GM19238 (cell line): ENCODE results near the gene EID2.

Source experiments
- DNase-seq: peaks from one replicate; pipeline ENCODE4 v3.0.0; 2011; ENCODE audit warnings: low spot score; ENCODE audit not compliant: insufficient read length

Gene EID2

DNA sequence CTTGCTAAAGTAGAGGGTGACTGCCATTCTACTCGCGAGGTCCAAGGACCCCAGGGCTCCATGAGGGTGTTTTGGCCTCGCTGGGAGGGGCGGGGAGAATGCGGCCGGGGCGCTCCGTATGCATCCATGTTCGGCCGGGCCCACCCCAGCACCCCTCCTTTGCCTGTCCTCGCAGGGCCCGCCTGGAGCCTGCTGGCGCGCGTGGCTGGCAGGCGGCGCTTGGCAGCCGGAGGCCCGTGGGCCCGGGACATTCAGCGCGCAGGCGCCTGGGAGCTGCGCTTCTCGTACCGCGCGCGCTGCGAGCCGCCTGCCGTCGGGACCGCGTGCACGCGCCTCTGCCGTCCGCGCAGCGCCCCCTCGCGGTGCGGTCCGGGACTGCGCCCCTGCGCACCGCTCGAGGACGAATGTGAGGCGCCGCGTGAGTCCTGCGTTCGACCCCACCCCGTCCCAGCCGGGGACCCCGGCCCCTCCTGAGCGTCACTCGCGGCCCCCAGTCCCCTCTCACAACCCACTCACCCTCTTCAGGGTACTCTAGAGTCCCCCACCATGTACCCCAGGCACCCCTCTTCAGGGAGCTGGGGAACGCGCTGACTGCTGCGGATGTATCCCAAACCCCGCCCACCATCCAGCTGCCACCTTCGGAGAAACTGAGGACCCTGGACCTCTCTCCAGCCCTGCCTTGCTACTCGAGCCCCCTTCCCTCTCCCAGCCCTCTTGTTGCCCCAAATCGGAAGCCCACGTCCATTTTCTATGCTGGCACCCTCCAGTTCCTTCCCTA is 37.1 kb downstream of the EID2 start:
- peak; percentile 84 for DNase-seq

DNA sequence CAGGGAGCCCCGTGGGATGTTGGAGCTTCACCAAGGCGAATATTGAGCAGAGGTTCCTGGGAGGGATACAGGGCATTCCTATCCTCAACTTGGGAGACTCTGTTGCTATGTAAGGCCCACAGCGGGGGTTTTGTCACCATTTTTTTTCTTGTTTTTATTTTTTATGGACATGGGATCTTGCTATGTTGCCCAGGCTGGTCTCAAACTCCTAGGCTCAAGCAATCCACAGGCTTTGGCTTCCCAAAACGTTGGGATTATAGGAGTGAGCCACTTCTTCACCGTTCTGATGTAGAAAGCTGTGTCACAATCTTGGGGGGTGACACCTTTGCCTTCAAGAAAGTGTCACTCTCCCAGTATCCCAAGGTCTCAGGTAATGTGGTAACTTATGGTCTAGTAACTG is 38.6 kb downstream of the EID2 start:
- no peak for DNase-seq

DNA sequence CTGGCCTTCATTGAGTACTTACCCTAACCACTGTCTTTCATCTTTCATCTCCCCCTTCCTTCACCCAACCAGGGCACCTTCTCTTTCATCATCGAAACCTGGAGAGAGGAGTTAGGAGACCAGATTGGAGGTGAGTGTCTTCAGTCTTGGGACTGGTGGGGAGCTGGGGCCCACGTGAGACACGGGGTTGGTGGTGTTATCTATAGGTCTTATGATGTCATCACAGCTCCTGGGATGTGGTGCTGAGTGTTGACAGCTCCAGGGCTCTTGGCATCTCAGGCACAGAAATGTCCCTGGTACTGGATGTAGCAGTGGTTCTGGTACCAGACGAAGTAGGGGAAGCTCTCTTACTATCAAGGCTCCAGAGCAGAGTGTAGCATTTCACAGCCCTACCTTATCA is 39.4 kb downstream of the EID2 start:
- no peak for DNase-seq

DNA sequence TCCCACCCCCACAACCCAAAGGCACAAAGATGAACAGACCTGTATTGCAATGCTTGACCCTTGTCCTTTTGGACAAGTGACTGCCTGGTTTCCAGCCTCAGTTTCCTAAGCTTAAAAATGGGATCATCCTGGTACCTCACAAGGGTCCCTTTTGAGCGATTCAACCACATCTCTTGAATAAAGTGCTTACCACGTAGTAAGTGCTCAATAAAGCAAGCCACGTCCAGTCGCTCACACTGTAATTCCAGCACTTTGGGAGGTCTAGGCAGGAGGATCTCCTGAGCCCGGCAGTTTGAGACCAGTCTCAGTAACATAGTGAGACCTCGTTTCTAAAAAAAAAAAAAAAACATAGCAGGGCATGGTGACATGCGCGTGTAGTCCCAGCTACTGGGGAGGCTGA is 40.0 kb downstream of the EID2 start:
- no peak for DNase-seq

DNA sequence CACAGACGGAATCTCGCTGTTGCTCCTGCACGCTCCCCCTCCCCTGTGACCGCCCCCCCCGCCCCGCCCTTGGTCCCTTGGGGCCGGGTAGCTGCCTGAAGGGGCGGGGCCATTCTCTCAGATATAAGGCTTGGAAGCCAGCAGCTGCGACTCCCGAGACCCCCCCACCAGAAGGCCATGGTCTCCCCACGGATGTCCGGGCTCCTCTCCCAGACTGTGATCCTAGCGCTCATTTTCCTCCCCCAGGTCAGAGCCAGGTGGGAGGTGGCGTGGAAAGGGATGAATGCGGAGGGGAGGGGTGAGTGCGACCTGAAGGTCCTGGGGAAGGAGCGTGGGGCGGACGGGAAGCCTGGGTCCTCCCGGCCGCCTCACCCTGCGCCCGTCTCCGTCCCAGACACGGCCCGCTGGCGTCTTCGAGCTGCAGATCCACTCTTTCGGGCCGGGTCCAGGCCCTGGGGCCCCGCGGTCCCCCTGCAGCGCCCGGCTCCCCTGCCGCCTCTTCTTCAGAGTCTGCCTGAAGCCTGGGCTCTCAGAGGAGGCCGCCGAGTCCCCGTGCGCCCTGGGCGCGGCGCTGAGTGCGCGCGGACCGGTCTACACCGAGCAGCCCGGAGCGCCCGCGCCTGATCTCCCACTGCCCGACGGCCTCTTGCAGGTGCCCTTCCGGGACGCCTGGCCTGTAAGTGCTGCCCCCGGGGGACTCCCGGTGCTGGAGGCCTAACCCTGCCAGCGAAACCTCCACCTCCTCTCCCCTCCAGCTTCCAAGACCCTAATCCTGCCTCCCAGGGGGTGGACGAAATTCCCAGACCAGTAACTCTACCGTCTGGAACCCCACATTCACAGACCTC is 40.9 kb downstream of the EID2 start, which contains the start of gene DLL3:
Gene DLL3 (plus strand): TSS at position 150 of the 845 bp plus-strand sequence. CDS start 28 bp downstream, at position 178.
- no peak for DNase-seq

DNA sequence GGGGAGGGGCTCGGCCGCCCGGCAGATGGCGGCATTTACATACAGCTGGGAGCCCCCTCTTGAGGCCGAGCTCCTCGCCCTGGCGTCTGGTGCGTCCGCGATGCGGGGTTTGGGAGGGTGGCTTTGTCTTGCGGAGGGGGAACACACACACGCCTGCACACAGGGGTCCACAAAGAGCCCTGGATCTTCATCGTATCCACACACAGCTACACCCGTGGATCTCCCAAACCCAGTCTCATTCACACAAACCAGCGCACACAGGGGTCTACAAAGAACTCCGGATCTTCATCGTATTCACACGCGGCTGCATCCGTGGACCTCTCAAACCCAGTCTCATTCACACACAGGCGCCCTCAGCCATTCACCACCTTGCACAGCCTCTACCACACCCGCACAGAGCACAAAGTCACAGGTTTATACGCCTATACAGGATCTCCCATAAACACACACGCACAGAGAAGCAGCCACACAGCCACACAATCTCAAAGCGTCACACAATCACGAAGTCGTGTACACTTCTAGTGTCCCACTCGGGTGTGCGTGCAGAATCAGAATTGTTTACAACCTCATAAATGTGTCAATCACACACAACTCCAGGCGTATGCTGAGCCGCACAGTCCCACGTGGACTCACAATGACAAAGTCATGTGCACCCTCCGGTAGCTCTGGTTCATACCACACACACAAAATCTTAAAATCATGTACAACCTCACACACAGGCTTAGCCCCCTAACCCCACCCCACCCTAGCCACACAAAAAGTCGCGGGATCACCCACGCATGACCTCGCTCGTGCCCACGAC is 41.8 kb downstream of the EID2 start:
- peak; percentile 44 for DNase-seq

DNA sequence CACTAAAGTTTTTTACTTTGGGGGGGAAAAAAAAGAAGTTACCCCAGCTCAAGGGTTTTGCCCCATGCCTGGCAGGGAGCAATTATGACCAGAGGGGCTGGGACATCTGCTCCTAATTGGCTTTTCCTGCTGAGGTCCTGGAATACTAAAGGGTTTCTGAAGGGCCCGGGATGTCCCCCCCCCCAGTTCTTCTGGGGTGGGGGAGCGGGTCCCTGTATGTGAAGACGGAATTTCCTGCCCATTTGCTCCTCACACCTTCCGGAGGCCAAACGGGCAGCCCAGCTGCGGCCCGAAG is 42.3 kb downstream of the EID2 start:
- DNase-seq: no peak

DNA sequence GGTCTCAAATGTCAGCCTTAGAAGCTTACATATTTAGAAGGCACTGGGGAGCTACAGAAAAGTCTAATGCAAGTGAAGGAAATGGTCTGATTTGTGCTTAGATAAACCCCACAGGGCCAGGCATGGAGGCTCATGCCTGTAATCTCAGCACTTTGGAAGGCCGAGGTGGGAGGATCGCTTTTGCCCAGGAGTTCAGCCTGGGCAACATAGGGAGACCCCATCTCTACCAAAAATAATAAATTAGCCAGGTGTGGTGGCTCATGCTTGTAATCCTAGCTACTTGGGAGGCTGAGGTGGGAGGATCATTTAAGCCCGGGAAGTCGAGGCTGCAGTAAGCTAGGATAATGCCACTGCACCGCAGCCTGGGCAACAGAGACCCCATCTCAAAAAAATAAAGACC is 43.9 kb downstream of the EID2 start:
- no peak for DNase-seq

DNA sequence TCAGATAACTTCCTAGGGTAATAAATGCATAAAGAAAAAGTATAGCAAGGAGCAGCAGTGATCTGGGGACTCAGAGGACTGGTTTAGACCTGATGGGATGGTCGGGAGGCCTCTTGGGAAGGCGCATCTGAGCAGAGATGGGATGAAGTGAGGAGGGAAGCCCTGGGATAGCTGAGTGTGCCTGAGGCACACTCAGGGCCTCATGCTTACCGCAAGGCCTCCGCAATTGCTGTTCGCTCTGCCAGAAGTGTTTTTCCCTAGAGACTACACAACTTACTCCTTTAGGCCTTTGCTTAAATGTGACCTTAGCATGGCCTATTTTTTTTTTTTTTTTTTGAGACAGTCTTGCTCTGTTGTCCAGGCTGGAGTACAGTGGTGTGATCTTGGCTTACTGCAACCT is 45.3 kb downstream of the EID2 start:
- DNase-seq: no peak

DNA sequence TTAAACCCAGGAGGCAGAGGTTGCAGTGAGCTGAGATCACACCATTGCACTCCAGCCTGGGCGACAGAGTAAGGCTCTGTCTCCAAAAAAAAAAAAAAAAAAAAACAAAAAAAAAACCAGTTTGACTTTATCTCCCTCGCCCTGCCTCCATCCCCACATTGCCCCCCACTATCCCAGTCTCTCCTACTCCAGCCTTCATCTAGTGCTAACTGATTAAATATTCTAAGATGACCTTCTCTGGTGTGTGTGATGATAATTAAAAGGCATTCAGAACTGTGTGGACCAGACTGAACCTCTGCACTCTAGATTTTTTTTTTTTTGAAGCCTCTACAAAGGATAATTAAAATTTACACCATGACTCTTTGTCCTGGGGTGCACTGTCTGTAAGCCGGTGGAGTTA is 47.2 kb downstream of the EID2 start:
- DNase-seq: no peak

DNA sequence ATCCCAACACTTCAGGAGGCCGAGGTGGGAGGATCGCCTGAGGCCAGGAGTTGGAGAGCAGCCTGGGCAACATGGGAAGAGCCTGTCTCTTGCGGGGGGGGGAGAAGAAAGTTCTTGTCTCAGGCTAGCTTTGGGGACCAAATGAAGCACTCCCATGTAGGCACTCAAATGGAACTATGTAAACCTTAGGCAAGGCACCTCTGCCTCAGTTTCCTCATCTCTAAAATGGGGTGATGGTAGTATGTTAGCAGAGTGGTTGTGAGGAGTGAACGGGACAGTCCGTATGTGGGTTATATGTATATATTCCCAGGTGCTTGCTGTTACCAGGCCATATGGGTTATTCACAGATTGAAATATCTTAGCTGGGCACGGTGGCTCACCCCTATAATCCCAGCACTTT is 47.7 kb downstream of the EID2 start:
- DNase-seq: no peak

DNA sequence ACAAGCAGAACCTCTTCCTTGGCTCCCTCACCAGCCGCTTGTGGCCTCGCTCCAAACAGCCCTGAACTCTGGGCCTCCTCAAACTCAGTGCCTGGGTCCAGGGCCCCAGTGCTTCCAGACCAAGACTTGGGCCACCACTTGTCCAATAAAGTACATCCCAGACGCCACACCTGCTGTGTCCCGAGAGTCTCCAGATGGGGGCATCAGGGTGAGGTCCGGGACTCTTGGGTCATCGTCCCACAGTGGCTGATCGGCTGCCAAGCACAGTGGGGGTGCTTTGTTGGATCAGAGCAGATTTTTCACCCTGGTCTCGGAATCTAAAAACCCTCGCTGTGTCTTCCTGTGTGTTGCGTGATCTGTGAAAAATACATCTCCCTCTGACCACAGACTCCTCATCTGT is 50.2 kb downstream of the EID2 start:
- no peak for DNase-seq
